GM19463 (cell line): ENCODE measurements around the gene MGAT3.
A peak's percentile ranks its signal among the peaks of the same experiment; 100 is the strongest.
"Not testable (repeated sequence)": the region's sequence is repeated elsewhere in the genome, so short reads cannot be mapped to it uniquely, and the experiment has no call there.

Source experiments
- ATAC-seq: cut with Tn5 transposase; IDR thresholded peaks from one replicate; pipeline ENCODE4 v1.9.1; 2021; ENCODE audit warnings: mild to moderate bottlenecking, moderate library complexity; ENCODE audit not compliant: unreplicated experiment

MGAT3 gene

GRCh38 chr22:39489094-39490068, 32.6 kb downstream of the MGAT3 start:
- ATAC-seq, result no peak

GRCh38 chr22:39490135-39490798, 33.5 kb downstream of the MGAT3 start:
- ATAC-seq, result peak; percentile 87

- ATAC-seq, result no peak
These were observed 34.3 kb downstream of the MGAT3 start for GRCh38 chr22:39490966-39491680.

- no peak for ATAC-seq
These were observed 34.9 kb downstream of the MGAT3 start for GRCh38 chr22:39491696-39492095.

GRCh38 chr22:39492186-39492585, 35.4 kb downstream of the MGAT3 start:
- no peak for ATAC-seq

- ATAC-seq, result no peak
These were observed 36.9 kb downstream of the MGAT3 start for GRCh38 chr22:39493759-39494158.

- ATAC-seq, result no peak
These were observed 37.8 kb downstream of the MGAT3 start for GRCh38 chr22:39494471-39495120.

- ATAC-seq, result no peak
These were observed 39.5 kb downstream of the MGAT3 start for GRCh38 chr22:39496131-39496838.

- ATAC-seq, result no peak
These were observed 40.6 kb downstream of the MGAT3 start for GRCh38 chr22:39497429-39497828.

GRCh38 chr22:39498368-39498767, 41.6 kb downstream of the MGAT3 start:
- no peak for ATAC-seq

GRCh38 chr22:39498802-39499201, 42.0 kb downstream of the MGAT3 start:
- no peak for ATAC-seq

- ATAC-seq, result no peak
These were observed 43.3 kb downstream of the MGAT3 start for GRCh38 chr22:39500101-39500500.

- no peak for ATAC-seq
These were observed 44.9 kb downstream of the MGAT3 start for GRCh38 chr22:39501644-39502108.

GRCh38 chr22:39502109-39502788, 45.4 kb downstream of the MGAT3 start, which contains the start of gene MIEF1:
TSS of gene MIEF1 (plus strand) at chr22:39502290. CDS start at chr22:39511295, 9,005 bp downstream.
- peak; percentile 96 for ATAC-seq

- no peak for ATAC-seq
These were observed 46.1 kb downstream of the MGAT3 start for GRCh38 chr22:39502789-39503409.

- ATAC-seq, result no peak
These were observed 46.8 kb downstream of the MGAT3 start for GRCh38 chr22:39503630-39504029.

GRCh38 chr22:39504071-39504470, 47.3 kb downstream of the MGAT3 start:
- no peak for ATAC-seq

- not testable (repeated sequence) for ATAC-seq
These were observed 50.2 kb downstream of the MGAT3 start for GRCh38 chr22:39507021-39507420.

GRCh38 chr22:39508393-39508792, 51.6 kb downstream of the MGAT3 start:
- ATAC-seq, result no peak
